ENCODE results near the gene SLC25A41.

DNA sequence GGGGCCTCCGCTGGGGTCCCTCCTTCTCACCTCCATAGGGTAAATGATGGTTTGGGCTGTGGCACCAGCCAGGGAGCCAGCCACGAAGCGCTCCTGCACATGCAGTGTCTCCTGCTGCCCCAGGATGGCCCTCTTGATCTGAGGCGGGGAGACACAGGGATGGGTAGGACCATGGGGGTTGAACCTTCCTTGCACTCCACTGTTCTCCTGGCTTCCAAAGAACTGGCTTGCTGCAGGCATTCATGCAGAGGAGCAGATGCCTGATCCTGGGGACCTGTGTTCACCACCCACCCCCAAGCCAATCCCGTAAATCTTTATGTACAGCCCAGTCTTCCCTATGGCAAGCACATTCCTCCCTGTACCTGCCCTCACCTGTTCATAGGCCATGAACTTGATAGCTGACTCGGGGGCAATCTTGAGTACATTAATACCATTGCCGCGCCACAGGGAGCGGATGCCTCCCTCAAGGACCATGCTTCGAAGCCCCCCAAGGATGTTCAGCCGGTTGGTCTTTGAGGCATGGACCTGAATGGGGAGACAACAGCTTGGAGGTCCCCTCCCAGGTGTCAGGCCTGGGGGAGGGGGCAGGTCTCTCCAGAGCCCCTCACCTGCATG, 20.5 kb upstream of the SLC25A41 start:
- TF ChIP-seq EZH2 (IDR thresholded peaks at IDR 0.05; ENCODE audit: insufficient read depth, poor library complexity, severe bottlenecking) (no peak), EZH2phosphoT487 (IDR thresholded peaks at IDR 0.05; ENCODE audit: insufficient read depth, low read depth) (no peak)
